GM12864 (cell line): ENCODE data around the gene FRMPD1.
"Not testable (repeated sequence)": the region's sequence is repeated elsewhere in the genome, so short reads cannot be mapped to it uniquely, and the experiment has no call there.

Experiments
- DNase-seq: peaks from one replicate; pipeline ENCODE4 v3.0.0-alpha.2; 2011; ENCODE audit warnings: low read depth
- H3K4me3 ChIP-seq: 2 replicates; pipeline ENCODE4 v1.5.1; 2011; ENCODE audit warnings: mild to moderate bottlenecking, low read depth, low read length, control low read depth
- CTCF ChIP-seq: IDR thresholded peaks from 2 replicates; pipeline ENCODE4 v1.5.1; 2011; ENCODE audit warnings: low read depth, mild to moderate bottlenecking, moderate library complexity, low read length, control low read depth, inconsistent platforms; ENCODE audit errors: missing control alignments

Gene FRMPD1

DNA sequence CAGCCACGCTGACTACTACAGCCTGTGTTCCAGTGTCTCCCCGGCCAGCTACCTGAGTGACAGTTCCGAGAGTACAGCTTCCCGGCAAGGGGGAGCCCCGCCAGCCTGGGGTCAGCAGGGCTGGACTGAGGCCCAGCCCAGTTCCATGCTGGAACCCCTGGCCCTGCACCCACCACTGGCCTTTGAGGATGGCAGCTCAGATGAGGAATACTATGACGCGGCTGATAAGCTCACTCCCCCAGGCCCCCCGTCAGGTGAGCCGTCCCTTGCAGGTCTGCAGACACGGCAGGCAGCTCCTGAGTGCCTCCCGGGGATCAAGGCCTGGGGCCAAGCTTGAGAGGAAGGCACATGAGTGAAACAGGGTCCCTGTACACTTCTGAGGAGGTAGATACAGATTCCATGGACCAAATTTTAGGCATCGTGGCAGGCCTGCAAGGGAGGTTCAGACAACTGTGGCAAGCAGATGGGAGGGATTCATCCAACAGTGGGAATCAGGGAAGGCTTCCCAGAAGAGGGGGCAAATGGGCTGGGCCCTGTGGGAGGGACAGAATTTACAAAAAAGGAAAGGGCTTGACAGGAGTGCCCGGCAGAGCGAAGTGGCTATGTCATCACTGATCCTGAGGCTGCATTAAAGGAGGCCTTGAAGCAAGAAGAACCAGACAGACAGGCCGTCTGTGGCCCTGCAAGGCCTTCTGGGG is 90.0 kb downstream of the FRMPD1 start:
- no peak for TF ChIP-seq CTCF
- H3K4me3 ChIP-seq = no peak overlapping the region
- DNase-seq = no peak

- no peak for TF ChIP-seq CTCF
- DNase-seq = no peak
Measured at GRCh38 chr9:37745970-37746369, 95.2 kb downstream of the FRMPD1 start.

DNA sequence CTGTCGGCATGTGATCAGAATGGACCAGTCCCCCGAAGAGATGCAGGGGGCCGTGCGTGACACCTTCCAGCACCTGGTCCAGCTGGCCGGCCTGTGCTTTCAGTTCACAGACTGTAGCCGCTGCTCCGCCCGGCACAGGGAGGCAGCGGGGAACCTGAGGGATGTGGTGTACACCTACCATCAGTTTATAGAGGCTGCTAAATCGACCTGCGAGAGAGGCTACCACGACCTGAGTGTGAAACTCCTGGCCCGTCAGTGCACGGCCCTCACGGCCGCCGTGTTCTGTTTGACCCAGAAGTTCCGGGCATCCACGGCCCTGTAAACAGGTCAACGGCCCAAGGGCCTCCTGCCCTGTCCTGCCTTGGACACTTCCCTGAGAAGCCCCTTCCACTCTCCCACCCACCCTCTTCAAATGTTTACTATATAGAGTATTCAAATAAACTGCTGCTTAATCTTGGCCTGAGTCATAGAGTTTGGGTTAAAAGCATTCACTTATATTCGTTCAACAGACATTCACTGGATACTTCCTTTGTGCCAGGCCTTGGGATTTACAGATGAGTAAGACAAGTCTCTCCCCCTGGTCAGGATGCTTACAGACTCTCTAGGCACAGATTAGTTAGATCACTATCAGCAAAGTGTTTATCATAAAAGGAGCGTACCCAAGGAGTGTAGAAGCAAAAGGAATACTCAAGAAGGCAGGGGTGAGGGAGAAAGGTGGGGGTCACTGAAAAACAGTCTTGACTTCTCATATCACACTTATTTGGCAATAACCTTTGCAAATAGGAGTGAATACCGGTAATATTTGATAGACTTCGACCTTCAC is 95.9 kb downstream of the FRMPD1 start:
- no peak overlapping the region for H3K4me3 ChIP-seq
- no peak for DNase-seq
- no peak for TF ChIP-seq CTCF

More at GRCh38 chr9:37745970-37746369, 95.2 kb downstream of the FRMPD1 start:
- H3K4me3 ChIP-seq = no peak overlapping the region

DNA sequence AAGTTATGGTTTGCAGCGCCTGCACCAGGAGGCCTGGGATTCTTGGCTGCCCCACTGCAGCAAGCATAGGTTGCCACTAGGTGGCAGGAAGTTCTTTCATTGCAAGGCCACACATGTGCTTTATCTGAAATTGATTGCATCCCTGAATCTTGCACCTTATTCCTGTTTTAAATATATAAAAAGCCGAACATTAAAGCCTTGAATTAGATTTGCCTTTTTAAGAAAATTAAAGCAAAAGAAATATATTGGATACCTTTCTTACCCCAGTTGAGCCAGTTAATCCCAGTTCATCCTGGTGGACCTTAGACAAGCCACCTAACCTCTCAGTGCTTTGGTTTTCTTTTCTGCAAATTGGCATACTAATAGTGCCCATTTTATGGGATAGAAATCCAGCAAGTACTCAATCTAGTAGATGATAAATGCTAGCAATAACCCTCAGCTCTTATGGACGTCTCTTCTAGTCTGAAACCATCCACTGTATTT is 96.6 kb downstream of the FRMPD1 start:
- peak; percentile 21 for DNase-seq
- TF ChIP-seq CTCF = peak; percentile 91
- H3K4me3 ChIP-seq = no peak overlapping the region

DNA sequence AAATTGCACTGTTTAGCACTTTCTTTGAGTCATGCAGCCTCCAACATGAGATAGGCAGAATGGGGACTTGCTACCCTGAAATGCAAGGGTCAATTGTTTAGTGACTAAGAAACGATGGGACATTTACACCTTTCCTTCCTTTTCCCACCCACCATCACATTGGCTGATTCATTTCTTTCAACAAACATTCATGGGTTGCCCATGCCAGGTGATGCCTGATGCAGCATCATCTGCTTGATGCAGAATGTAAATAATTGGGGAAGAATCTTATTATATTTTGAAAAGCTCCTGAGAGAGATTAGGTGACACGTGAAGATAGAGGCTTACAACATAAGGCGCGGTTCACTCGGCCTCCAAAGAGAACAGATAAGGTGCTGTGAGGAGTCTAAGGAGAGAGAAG is 98.4 kb downstream of the FRMPD1 start:
- TF ChIP-seq CTCF = no peak
- no peak for DNase-seq
- no peak overlapping the region for H3K4me3 ChIP-seq

- no peak for TF ChIP-seq CTCF
- DNase-seq = no peak
- H3K4me3 ChIP-seq = no peak overlapping the region
Measured at GRCh38 chr9:37751186-37751585, 100.4 kb downstream of the FRMPD1 start.

DNA sequence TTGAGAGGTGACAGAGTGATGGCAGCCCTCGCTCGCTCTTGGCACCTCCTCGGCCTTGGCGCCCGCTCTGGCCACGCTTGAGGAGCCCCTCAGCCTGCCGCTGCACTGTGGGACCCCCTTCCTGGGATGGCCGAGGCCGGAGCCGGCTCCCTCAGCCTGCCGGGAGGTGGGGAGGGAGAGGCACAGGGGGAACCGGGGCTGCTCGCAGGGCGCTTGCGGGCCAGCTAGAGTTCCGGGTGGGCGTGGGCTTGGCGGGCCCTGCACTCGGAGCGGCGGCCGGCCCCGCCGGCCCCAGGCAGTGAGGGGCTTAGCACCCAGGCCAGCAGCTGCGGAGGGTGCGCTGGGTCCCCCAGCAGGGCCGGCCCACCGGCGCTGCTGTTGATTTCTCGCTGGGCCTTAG is 101.0 kb downstream of the FRMPD1 start:
- DNase-seq, H3K4me3 ChIP-seq: not testable (repeated sequence)

DNA sequence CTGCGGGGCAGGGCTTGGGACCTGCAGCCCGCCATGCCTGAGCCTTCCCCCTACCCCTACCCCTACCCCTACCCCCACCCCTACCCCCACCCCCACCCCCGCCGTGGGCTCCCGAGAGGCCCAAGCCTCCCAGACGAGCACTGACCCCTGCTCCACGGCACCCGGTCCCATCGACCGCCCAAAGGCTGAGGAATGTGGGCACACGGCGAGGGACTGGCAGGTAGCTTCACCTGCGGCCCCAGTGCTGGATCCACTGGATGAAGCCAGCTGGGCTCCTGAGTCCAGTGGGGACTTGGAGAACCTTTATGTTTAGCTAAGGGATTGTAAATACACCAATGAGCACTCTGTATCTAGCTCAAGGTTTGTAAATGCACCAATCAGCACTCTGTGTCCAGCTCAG is 101.4 kb downstream of the FRMPD1 start:
- not testable (repeated sequence) for H3K4me3 ChIP-seq, DNase-seq
